Osteoblast (primary cell): Measurements from ENCODE around the gene NOX4. TPM values are rescaled to one million over a fixed set of nuclear protein-coding genes. Genes with fewer than 3 reads are reported as not detected.
"Not testable (repeated sequence)": the region's sequence is repeated elsewhere in the genome, so short reads cannot be mapped to it uniquely, and the experiment has no call there.

Experiments
- DNase-seq: peaks from one replicate; pipeline ENCODE4 v3.0.0; 2011; ENCODE audit warnings: low spot score, mixed read lengths; ENCODE audit not compliant: insufficient read length; ENCODE audit errors: missing footprints
- H2AFZ ChIP-seq: 2 replicates; pipeline ENCODE4 v1.6.0; 2011; ENCODE audit warnings: mild to moderate bottlenecking, low read length
- H3K27ac ChIP-seq: 2 replicates; pipeline ENCODE4 v1.5.1; 2011; ENCODE audit warnings: mild to moderate bottlenecking, low read depth, low read length, moderate library complexity
- H3K27me3 ChIP-seq: 2 replicates; pipeline ENCODE4 v1.6.0; 2012; ENCODE audit warnings: mild to moderate bottlenecking, control low read depth, inconsistent platforms, low read length, moderate library complexity; ENCODE audit not compliant: insufficient read depth
- H3K36me3 ChIP-seq: 2 replicates; pipeline ENCODE4 v1.5.1; 2011; ENCODE audit warnings: mild to moderate bottlenecking, low read length, control low read depth, moderate library complexity; ENCODE audit not compliant: insufficient read depth
- H3K4me1 ChIP-seq: 2 replicates; pipeline ENCODE4 v1.5.1; 2011; ENCODE audit warnings: mild to moderate bottlenecking, low read length, control low read depth, moderate library complexity; ENCODE audit not compliant: insufficient read depth
- H3K4me2 ChIP-seq: 2 replicates; pipeline ENCODE4 v1.6.0; 2011; ENCODE audit warnings: mild to moderate bottlenecking, low read length; ENCODE audit not compliant: insufficient read depth
- H3K4me3 ChIP-seq: fragments of 200-600 bp; sonication (generic); 3 replicates; pipeline ENCODE4 v1.5.1; 2012; ENCODE audit warnings: mild to moderate bottlenecking, low read length, inconsistent platforms; ENCODE audit not compliant: insufficient read depth
- H3K79me2 ChIP-seq: 2 replicates; pipeline ENCODE4 v1.6.0; 2012; ENCODE audit warnings: mild to moderate bottlenecking, low read length, control low read depth, inconsistent platforms; ENCODE audit not compliant: insufficient read depth
- H3K9me3 ChIP-seq: 2 replicates; pipeline ENCODE4 v1.5.1; 2011; ENCODE audit warnings: low read depth, low read length, control low read depth
- H4K20me1 ChIP-seq: 2 replicates; pipeline ENCODE4 v1.6.0; 2012; ENCODE audit warnings: mild to moderate bottlenecking, low read length, control low read depth; ENCODE audit not compliant: insufficient read depth
- CTCF ChIP-seq: IDR thresholded peaks from 2 replicates; pipeline ENCODE4 v1.5.1; 2011; ENCODE audit warnings: mild to moderate bottlenecking, low read depth, low read length, moderate library complexity; ENCODE audit errors: extremely low read depth
- total RNA-seq: library from RNA; depleted of rRNA; stranded (reverse); fragments of >200 nt; gene quantifications from 2 replicates; pipeline ENCODE4 v1.2.3, GENCODE V29; 2012

Gene NOX4
- total RNA-seq, 1 donor, result 1.8 TPM

GRCh38 chr11:89355646-89356045 lies 135.5 kb downstream of the NOX4 start:
- H3K79me2 ChIP-seq, result no peaks in the 10 kb centered on the region
- H3K4me1 ChIP-seq, result no peaks in the 10 kb centered on the region
- H3K27ac ChIP-seq, result no peak overlapping the region
- H3K9me3 ChIP-seq, result no peaks in the 10 kb centered on the region
- H3K27me3 ChIP-seq, result no peaks in the 10 kb centered on the region
- H3K4me3 ChIP-seq, result no peak overlapping the region
- no peak overlapping the region for H3K4me2 ChIP-seq
- no peak overlapping the region for H2AFZ ChIP-seq
- DNase-seq, result no peak
- no peak for TF ChIP-seq CTCF
- H4K20me1 ChIP-seq, result no peaks in the 10 kb centered on the region
- no peaks in the 10 kb centered on the region for H3K36me3 ChIP-seq

GRCh38 chr11:89354513-89354912 lies 136.7 kb downstream of the NOX4 start:
- H4K20me1 ChIP-seq, H3K9me3 ChIP-seq, H3K27me3 ChIP-seq, DNase-seq, H3K4me3 ChIP-seq, H3K79me2 ChIP-seq, H3K27ac ChIP-seq, H2AFZ ChIP-seq, H3K4me1 ChIP-seq, H3K4me2 ChIP-seq, H3K36me3 ChIP-seq: not testable (repeated sequence)

- H3K36me3 ChIP-seq, result no peaks in the 10 kb centered on the region
- no peak overlapping the region for H3K4me3 ChIP-seq
- DNase-seq, result no peak
- H2AFZ ChIP-seq, result no peak overlapping the region
- H3K27ac ChIP-seq, result no peak overlapping the region
- H4K20me1 ChIP-seq, result no peaks in the 10 kb centered on the region
- H3K4me2 ChIP-seq, result no peak overlapping the region
- H3K27me3 ChIP-seq, result no peaks in the 10 kb centered on the region
- H3K4me1 ChIP-seq, result no peaks in the 10 kb centered on the region
- TF ChIP-seq CTCF, result no peak
- no peaks in the 10 kb centered on the region for H3K9me3 ChIP-seq
- no peaks in the 10 kb centered on the region for H3K79me2 ChIP-seq
Measured at GRCh38 chr11:89347071-89347470, 144.1 kb downstream of the NOX4 start.

GRCh38 chr11:89346601-89347000 lies 144.6 kb downstream of the NOX4 start:
- Histone ChIP-seq H3K4me1 (no peaks in the 10 kb centered on the region), H3K79me2 (no peaks in the 10 kb centered on the region)
- no peak for DNase-seq

GRCh38 chr11:89342880-89343572 lies 148.1 kb downstream of the NOX4 start:
- not testable (repeated sequence) for H3K27me3 ChIP-seq, H3K36me3 ChIP-seq, H3K4me2 ChIP-seq, H3K4me1 ChIP-seq, H3K4me3 ChIP-seq, DNase-seq, H3K79me2 ChIP-seq, H3K9me3 ChIP-seq, H4K20me1 ChIP-seq, H3K27ac ChIP-seq
- H2AFZ ChIP-seq, result peak overlapping the region; percentile 76

More at GRCh38 chr11:89346601-89347000, 144.6 kb downstream of the NOX4 start:
- no peaks in the 10 kb centered on the region for H3K9me3 ChIP-seq
- no peaks in the 10 kb centered on the region for H3K36me3 ChIP-seq
- no peak overlapping the region for H2AFZ ChIP-seq
- no peaks in the 10 kb centered on the region for H4K20me1 ChIP-seq
- H3K4me2 ChIP-seq, result no peak overlapping the region
- no peaks in the 10 kb centered on the region for H3K27me3 ChIP-seq
- H3K4me3 ChIP-seq, result no peak overlapping the region
- no peak overlapping the region for H3K27ac ChIP-seq
- no peak for TF ChIP-seq CTCF

DNA sequence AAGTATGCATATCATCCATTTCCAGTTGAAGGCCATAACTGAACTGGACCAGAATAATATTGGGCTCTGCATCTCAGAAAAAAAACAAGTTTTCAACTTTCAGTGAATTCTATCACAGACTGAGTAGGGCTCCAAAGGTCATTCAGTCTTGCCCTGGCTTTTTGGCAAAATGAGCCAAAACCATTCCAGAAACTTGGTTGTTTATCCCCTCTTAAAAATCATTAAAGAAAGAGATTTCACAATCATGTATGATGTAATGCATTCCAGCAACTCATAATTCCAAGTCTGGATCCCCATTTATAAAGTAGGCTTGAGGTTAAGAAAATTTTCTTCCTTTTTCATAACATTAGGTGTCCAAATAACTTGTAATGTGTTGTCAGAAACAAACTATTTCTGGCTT lies 150.7 kb downstream of the NOX4 start:
- DNase-seq, H3K27me3 ChIP-seq, H3K9me3 ChIP-seq, H2AFZ ChIP-seq, H3K79me2 ChIP-seq, H3K36me3 ChIP-seq, H3K27ac ChIP-seq, H3K4me3 ChIP-seq, H3K4me1 ChIP-seq, H4K20me1 ChIP-seq: not testable (repeated sequence)
- H3K4me2 ChIP-seq, result peak overlapping the region; percentile 28

DNA sequence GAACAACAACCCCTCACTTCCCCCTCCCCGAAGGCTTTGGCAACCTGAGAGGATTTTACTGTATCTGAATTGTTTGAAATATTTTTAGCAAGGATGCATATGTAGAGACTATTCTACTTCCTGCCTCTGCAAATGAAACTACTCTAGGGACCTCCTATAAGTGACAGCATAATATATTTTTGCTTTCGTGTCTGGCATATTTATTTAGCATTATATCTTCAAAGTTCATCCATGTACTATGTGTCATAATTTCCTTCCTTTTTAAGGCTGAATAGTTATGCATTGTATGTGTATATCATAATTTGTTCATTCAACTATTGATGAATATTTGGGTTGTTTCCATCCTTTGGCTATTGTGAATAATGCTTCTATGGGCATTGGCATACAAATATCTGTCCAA lies 153.1 kb downstream of the NOX4 start:
- not testable (repeated sequence) for H3K4me1 ChIP-seq, H3K36me3 ChIP-seq, H3K27me3 ChIP-seq, H3K4me3 ChIP-seq, H4K20me1 ChIP-seq, H3K9me3 ChIP-seq, H3K27ac ChIP-seq, H2AFZ ChIP-seq, H3K4me2 ChIP-seq, DNase-seq, H3K79me2 ChIP-seq
